ENCODE data around the gene PTTG1. TPM values are rescaled to one million over a fixed set of nuclear protein-coding genes. Genes with fewer than 3 reads are reported as not detected.

The PTTG1 gene
- total and polyA plus RNA-seq, 2 experiments from 2014 or later, result 394 to 620 TPM

DNA sequence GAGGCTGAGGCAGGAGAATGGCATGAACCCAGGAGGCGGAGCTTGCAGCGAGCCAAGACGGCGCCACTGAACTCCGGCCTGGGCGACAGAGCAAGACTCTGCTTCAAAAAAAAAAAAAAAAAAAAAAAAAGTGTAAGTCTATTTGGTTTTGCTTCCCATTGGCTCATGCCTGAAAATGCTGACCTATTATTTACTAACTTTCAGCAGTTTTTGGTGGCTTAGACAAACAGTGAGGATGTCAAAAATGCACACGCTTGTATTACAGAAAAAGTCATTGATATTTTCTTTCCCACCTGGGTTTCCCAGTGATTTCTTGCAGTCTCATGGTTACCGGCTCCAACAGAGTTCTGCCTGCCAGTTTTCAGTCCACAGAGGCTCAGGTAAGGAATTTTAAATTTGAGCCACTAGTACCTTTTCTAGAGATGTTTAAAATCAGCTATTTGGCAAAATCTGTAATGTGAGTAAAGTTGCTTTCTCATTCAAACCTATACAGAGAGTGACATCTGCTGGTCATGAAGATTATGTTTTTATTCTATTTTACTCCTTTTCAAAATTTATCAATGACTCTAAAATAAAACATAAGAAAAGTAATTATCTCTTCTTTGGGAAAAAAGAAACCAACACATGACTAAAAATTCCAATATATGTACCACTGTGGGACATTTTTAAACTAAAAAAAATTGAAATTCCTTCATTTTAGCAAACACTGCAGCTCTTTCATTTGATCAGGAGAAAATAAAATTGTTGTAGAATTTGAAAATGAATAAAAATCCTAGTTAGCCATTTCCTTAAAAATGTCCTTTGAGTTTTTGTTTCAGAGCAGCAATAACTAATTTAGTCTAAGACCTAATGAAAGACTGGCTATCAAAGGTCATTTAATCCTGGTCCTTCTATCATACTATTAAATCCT lies 30.6 kb upstream of the PTTG1 start:
- Histone ChIP-seq H3K27ac (ENCODE audit: low read depth) (no peak overlapping the region), H2AFZ (no peak overlapping the region), H3K4me1 (ENCODE audit: insufficient read depth) (no peaks in the 10 kb centered on the region), H3K9me2 (ENCODE audit: insufficient read depth) (no peaks in the 10 kb centered on the region; the same call in 1 of the 2 replicates), H3K4me2 (no peak overlapping the region), H3K36me3 (ENCODE audit: insufficient read depth) (no peaks in the 10 kb centered on the region), H3K27me3 (ENCODE audit: insufficient read depth) (no peaks in the 10 kb centered on the region), H3F3A (replicated peaks; ENCODE audit: low read depth) (no peaks in the 10 kb centered on the region), H3K79me2 (replicated peaks; ENCODE audit: insufficient read depth) (no peaks in the 10 kb centered on the region), H4K20me1 (replicated peaks; ENCODE audit: insufficient read depth) (no peaks in the 10 kb centered on the region), H3K4me3 (no peak overlapping the region)
- TF ChIP-seq, protein P1, sequence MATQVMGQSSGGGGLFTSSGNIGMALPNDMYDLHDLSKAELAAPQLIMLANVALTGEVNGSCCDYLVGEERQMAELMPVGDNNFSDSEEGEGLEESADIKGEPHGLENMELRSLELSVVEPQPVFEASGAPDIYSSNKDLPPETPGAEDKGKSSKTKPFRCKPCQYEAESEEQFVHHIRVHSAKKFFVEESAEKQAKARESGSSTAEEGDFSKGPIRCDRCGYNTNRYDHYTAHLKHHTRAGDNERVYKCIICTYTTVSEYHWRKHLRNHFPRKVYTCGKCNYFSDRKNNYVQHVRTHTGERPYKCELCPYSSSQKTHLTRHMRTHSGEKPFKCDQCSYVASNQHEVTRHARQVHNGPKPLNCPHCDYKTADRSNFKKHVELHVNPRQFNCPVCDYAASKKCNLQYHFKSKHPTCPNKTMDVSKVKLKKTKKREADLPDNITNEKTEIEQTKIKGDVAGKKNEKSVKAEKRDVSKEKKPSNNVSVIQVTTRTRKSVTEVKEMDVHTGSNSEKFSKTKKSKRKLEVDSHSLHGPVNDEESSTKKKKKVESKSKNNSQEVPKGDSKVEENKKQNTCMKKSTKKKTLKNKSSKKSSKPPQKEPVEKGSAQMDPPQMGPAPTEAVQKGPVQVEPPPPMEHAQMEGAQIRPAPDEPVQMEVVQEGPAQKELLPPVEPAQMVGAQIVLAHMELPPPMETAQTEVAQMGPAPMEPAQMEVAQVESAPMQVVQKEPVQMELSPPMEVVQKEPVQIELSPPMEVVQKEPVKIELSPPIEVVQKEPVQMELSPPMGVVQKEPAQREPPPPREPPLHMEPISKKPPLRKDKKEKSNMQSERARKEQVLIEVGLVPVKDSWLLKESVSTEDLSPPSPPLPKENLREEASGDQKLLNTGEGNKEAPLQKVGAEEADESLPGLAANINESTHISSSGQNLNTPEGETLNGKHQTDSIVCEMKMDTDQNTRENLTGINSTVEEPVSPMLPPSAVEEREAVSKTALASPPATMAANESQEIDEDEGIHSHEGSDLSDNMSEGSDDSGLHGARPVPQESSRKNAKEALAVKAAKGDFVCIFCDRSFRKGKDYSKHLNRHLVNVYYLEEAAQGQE (IDR thresholded peaks at IDR 0.05; ENCODE audit: unreplicated experiment), result no peak
- no peak for TF ChIP-seq POLR2AphosphoS5 (IDR thresholded peaks at IDR 0.05; ENCODE audit: low read depth)
- TF ChIP-seq, protein P2, sequence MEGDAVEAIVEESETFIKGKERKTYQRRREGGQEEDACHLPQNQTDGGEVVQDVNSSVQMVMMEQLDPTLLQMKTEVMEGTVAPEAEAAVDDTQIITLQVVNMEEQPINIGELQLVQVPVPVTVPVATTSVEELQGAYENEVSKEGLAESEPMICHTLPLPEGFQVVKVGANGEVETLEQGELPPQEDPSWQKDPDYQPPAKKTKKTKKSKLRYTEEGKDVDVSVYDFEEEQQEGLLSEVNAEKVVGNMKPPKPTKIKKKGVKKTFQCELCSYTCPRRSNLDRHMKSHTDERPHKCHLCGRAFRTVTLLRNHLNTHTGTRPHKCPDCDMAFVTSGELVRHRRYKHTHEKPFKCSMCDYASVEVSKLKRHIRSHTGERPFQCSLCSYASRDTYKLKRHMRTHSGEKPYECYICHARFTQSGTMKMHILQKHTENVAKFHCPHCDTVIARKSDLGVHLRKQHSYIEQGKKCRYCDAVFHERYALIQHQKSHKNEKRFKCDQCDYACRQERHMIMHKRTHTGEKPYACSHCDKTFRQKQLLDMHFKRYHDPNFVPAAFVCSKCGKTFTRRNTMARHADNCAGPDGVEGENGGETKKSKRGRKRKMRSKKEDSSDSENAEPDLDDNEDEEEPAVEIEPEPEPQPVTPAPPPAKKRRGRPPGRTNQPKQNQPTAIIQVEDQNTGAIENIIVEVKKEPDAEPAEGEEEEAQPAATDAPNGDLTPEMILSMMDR (conservative IDR thresholded peaks at IDR 0.05; ENCODE audit: low read depth in 2 of 2), result peak; percentile 52 to 75; a peak in 3 of 4 replicates
- no peaks in the 10 kb centered on the region for H3K4me1 Mint-ChIP-seq
- peaks cover 17% of the 10 kb centered on the region; the same call in 2 of the 3 replicates for H3K9me3 Mint-ChIP-seq
- H3K27ac Mint-ChIP-seq, result no peak overlapping the region
- peaks cover 5% of the 10 kb centered on the region for H3K27me3 Mint-ChIP-seq (ENCODE audit: insufficient read depth, low read depth, poor library complexity)
- peaks cover 16% of the 10 kb centered on the region; the same call in 2 of the 3 replicates for H3K36me3 Mint-ChIP-seq (ENCODE audit: low read depth)
- ATAC-seq (no peak), DNase-seq (ENCODE audit: low spot score) (peak; percentile 56)
- no peak overlapping the region for H3K4me3 Mint-ChIP-seq

DNA sequence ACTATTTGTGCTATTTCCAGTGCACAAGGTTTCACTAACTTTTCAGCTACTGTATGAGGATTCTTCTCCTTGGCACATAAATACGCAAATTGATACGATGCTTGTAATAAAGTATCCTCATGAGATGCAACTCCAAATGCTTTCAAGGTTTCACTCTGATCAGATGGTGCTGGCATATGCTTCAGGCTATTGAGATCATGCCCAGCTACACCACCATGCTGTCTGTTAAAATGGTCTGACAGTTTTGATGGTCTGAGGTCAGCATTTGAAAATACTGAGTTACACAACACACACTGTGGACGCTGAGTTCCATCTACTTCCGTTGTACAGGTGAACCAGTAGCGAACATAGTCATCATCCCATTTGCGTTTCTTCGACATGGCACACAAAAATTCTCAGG lies 26.5 kb upstream of the PTTG1 start:
- ATAC-seq, result no peak
- no peak overlapping the region for H3K4me3 Mint-ChIP-seq
- no peak overlapping the region for H3K4me3 ChIP-seq
- peaks cover 18% of the 10 kb centered on the region for H3K79me2 ChIP-seq (replicated peaks; ENCODE audit: insufficient read depth)
- DNase-seq (ENCODE audit: low spot score), result no peak
- H3K27me3 ChIP-seq (ENCODE audit: insufficient read depth), result no peaks in the 10 kb centered on the region
- H3K4me2 ChIP-seq, result no peak overlapping the region
- no peak overlapping the region for H3K27ac Mint-ChIP-seq
- no peaks in the 10 kb centered on the region for H4K20me1 ChIP-seq (replicated peaks; ENCODE audit: insufficient read depth)
- H3F3A ChIP-seq (replicated peaks; ENCODE audit: low read depth), result no peaks in the 10 kb centered on the region
- H3K27me3 Mint-ChIP-seq (ENCODE audit: insufficient read depth, low read depth, poor library complexity), result peaks cover 3% of the 10 kb centered on the region
- no peaks in the 10 kb centered on the region; the same call in 2 of the 3 replicates for H3K36me3 Mint-ChIP-seq (ENCODE audit: low read depth)
- H3K9me3 Mint-ChIP-seq, result no peaks in the 10 kb centered on the region
- H2AFZ ChIP-seq, result no peak overlapping the region
- no peak overlapping the region for H3K27ac ChIP-seq (ENCODE audit: low read depth)
- H3K9me2 ChIP-seq (ENCODE audit: insufficient read depth), result no peaks in the 10 kb centered on the region
- no peaks in the 10 kb centered on the region for H3K36me3 ChIP-seq (ENCODE audit: insufficient read depth)
- peaks cover 9% of the 10 kb centered on the region; the same call in 2 of the 3 replicates for H3K4me1 Mint-ChIP-seq
- H3K4me1 ChIP-seq (ENCODE audit: insufficient read depth), result peaks cover 8% of the 10 kb centered on the region
- TF ChIP-seq ZNF114 (CRISPR knock-in tag; IDR thresholded peaks at IDR 0.05), result no peak
- TF ChIP-seq EZH2phosphoT487 (IDR thresholded peaks at IDR 0.05; ENCODE audit: unreplicated experiment), result no peak
- TF ChIP-seq, protein P3, sequence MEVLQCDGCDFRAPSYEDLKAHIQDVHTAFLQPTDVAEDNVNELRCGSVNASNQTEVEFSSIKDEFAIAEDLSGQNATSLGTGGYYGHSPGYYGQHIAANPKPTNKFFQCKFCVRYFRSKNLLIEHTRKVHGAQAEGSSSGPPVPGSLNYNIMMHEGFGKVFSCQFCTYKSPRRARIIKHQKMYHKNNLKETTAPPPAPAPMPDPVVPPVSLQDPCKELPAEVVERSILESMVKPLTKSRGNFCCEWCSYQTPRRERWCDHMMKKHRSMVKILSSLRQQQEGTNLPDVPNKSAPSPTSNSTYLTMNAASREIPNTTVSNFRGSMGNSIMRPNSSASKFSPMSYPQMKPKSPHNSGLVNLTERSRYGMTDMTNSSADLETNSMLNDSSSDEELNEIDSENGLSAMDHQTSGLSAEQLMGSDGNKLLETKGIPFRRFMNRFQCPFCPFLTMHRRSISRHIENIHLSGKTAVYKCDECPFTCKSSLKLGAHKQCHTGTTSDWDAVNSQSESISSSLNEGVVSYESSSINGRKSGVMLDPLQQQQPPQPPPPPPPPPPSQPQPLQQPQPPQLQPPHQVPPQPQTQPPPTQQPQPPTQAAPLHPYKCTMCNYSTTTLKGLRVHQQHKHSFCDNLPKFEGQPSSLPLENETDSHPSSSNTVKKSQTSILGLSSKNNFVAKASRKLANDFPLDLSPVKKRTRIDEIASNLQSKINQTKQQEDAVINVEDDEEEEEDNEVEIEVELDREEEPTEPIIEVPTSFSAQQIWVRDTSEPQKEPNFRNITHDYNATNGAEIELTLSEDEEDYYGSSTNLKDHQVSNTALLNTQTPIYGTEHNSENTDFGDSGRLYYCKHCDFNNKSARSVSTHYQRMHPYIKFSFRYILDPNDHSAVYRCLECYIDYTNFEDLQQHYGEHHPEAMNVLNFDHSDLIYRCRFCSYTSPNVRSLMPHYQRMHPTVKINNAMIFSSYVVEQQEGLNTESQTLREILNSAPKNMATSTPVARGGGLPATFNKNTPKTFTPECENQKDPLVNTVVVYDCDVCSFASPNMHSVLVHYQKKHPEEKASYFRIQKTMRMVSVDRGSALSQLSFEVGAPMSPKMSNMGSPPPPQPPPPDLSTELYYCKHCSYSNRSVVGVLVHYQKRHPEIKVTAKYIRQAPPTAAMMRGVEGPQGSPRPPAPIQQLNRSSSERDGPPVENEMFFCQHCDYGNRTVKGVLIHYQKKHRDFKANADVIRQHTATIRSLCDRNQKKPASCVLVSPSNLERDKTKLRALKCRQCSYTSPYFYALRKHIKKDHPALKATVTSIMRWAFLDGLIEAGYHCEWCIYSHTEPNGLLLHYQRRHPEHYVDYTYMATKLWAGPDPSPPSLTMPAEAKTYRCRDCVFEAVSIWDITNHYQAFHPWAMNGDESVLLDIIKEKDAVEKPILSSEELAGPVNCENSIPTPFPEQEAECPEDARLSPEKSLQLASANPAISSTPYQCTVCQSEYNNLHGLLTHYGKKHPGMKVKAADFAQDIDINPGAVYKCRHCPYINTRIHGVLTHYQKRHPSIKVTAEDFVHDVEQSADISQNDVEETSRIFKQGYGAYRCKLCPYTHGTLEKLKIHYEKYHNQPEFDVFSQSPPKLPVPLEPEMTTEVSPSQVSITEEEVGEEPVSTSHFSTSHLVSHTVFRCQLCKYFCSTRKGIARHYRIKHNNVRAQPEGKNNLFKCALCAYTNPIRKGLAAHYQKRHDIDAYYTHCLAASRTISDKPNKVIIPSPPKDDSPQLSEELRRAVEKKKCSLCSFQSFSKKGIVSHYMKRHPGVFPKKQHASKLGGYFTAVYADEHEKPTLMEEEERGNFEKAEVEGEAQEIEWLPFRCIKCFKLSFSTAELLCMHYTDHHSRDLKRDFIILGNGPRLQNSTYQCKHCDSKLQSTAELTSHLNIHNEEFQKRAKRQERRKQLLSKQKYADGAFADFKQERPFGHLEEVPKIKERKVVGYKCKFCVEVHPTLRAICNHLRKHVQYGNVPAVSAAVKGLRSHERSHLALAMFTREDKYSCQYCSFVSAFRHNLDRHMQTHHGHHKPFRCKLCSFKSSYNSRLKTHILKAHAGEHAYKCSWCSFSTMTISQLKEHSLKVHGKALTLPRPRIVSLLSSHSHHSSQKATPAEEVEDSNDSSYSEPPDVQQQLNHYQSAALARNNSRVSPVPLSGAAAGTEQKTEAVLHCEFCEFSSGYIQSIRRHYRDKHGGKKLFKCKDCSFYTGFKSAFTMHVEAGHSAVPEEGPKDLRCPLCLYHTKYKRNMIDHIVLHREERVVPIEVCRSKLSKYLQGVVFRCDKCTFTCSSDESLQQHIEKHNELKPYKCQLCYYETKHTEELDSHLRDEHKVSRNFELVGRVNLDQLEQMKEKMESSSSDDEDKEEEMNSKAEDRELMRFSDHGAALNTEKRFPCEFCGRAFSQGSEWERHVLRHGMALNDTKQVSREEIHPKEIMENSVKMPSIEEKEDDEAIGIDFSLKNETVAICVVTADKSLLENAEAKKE (CRISPR knock-in tag; IDR thresholded peaks at IDR 0.05), result no peak
- TF ChIP-seq EZH2 (IDR thresholded peaks at IDR 0.05; ENCODE audit: low read depth, unreplicated experiment), result no peak
